Measurements from ENCODE around the gene SPAG8. TPM values are rescaled to one million over a fixed set of nuclear protein-coding genes. Genes with fewer than 3 reads are reported as not detected.

The SPAG8 gene
- total and polyA plus RNA-seq, 2 donors (not counting 1 experiment from before 2014, with no cell fraction given): 2.0 to 5.4 TPM

- 20% methylated on average over 1 of the region's 4 CpGs for WGBS (ENCODE audit: insufficient coverage)
- H3K4me3 ChIP-seq (ENCODE audit: control extremely low read depth in 1 of 5, extremely low read depth in 1 of 5, insufficient read depth in 1 of 5, low read depth in 2 of 5, low read length in 4 of 5): no peak overlapping the region
- ChIA-PET POLR2A (interaction anchor here (1.0 kb wide), 1 partner anchor 19 kb away, joined by 3 read pairs; no protein-coding TSS in a partner anchor), CTCF (interaction anchor here (0.6 to 2.3 kb wide), 11 partner anchors 9 to 109 kb away, joined by 3 to 15 read pairs (median 4); partner anchors contain the start of gene TLN1)
- DNase-seq: no peak
- Mint-ChIP-seq H3K4me1 (peaks cover 15% of the 10 kb centered on the region), H3K27me3 (no peaks in the 10 kb centered on the region), H3K4me3 (peak overlapping the region; percentile 19), H3K27ac (peak overlapping the region; percentile 85), H3K9me3 (ENCODE audit: insufficient read depth) (no peaks in the 10 kb centered on the region)
- no peak overlapping the region for H3K4me2 ChIP-seq (replicated peaks; ENCODE audit: low read depth, low read length, poor library complexity, severe bottlenecking)
- no peak overlapping the region for H2AFZ ChIP-seq (ENCODE audit: insufficient read depth, low read depth, low read length, poor library complexity, severe bottlenecking)
- TF ChIP-seq CTCF (IDR thresholded peaks at IDR 0.05): no peak
- TF ChIP-seq EZH2 (IDR thresholded peaks at IDR 0.05; ENCODE audit: borderline replicate concordance, insufficient read depth, low read depth, low read length, poor library complexity, severe bottlenecking): no peak
- peaks cover 6 to 15% of the 10 kb centered on the region in 2 donors for H3K4me1 ChIP-seq (ENCODE audit: control insufficient read depth in 2 of 2, insufficient read depth in 2 of 2, low read length in 2 of 2)
- no peaks in the 10 kb centered on the region for H3K27me3 ChIP-seq (replicated peaks in 1 of 4; ENCODE audit: control extremely low read depth in 1 of 4, control insufficient read depth in 3 of 4, insufficient read depth in 4 of 4, low read length in 3 of 4)
- peaks cover 10% of the 10 kb centered on the region for H4K20me1 ChIP-seq (ENCODE audit: control insufficient read depth, insufficient read depth, low read length, poor library complexity, severe bottlenecking)
- no peak overlapping the region for H3K9ac ChIP-seq (ENCODE audit: low read length)
- peaks cover 13% of the 10 kb centered on the region for H3K79me2 ChIP-seq (ENCODE audit: control insufficient read depth, insufficient read depth, low read length)
- H3K36me3 ChIP-seq (replicated peaks in 1 of 2; ENCODE audit: control extremely low read depth in 1 of 2, control insufficient read depth in 1 of 2, extremely low read depth in 1 of 2, insufficient read depth in 2 of 2, low read length in 1 of 2): peaks cover 0 to 8% of the 10 kb centered on the region in 2 experiments
- H3K27ac ChIP-seq (ENCODE audit: low read length in 2 of 2): peak overlapping the region in 1 of 2 donors; percentile 3
- peak; percentile 94 for ATAC-seq (ENCODE audit: low read depth)
- no peaks in the 10 kb centered on the region for H3K9me3 ChIP-seq (ENCODE audit: control extremely low read depth in 1 of 3, control insufficient read depth in 2 of 3, insufficient read depth in 1 of 3, low read length in 2 of 3)
- intact Hi-C loops (cut with micrococcal nuclease): no loop called here
These were observed 36.0 kb downstream of the SPAG8 start for GRCh38 chr9:35776018-35776417.

GRCh38 chr9:35774907-35775635 is 37.0 kb downstream of the SPAG8 start:
- Histone ChIP-seq H3K4me1 (ENCODE audit: control insufficient read depth in 2 of 2, insufficient read depth in 2 of 2, low read length in 2 of 2) (peaks cover 6 to 15% of the 10 kb centered on the region in 2 donors), H3K27me3 (replicated peaks in 1 of 4; ENCODE audit: control extremely low read depth in 1 of 4, control insufficient read depth in 3 of 4, insufficient read depth in 4 of 4, low read length in 3 of 4) (no peaks in the 10 kb centered on the region), H3K9ac (ENCODE audit: low read length) (no peak overlapping the region), H3K9me3 (ENCODE audit: control extremely low read depth in 1 of 3, control insufficient read depth in 2 of 3, insufficient read depth in 1 of 3, low read length in 2 of 3) (no peaks in the 10 kb centered on the region), H3K4me2 (replicated peaks; ENCODE audit: low read depth, low read length, poor library complexity, severe bottlenecking) (no peak overlapping the region), H3K27ac (ENCODE audit: low read length in 2 of 2) (peak overlapping the region in 1 of 2 donors; percentile 11), H3K36me3 (replicated peaks in 1 of 2; ENCODE audit: control extremely low read depth in 1 of 2, control insufficient read depth in 1 of 2, extremely low read depth in 1 of 2, insufficient read depth in 2 of 2, low read length in 1 of 2) (peaks cover 0 to 8% of the 10 kb centered on the region in 2 experiments), H3K4me3 (ENCODE audit: control extremely low read depth in 1 of 5, extremely low read depth in 1 of 5, insufficient read depth in 1 of 5, low read depth in 2 of 5, low read length in 4 of 5) (no peak overlapping the region), H4K20me1 (ENCODE audit: control insufficient read depth, insufficient read depth, low read length, poor library complexity, severe bottlenecking) (peaks cover 14% of the 10 kb centered on the region), H2AFZ (ENCODE audit: insufficient read depth, low read depth, low read length, poor library complexity, severe bottlenecking) (no peak overlapping the region), H3K79me2 (ENCODE audit: control insufficient read depth, insufficient read depth, low read length) (peaks cover 22% of the 10 kb centered on the region)
- TF ChIP-seq CTCF (IDR thresholded peaks at IDR 0.05) (no peak), EZH2 (IDR thresholded peaks at IDR 0.05; ENCODE audit: borderline replicate concordance, insufficient read depth, low read depth, low read length, poor library complexity, severe bottlenecking) (no peak)
- Mint-ChIP-seq H3K27me3 (no peaks in the 10 kb centered on the region), H3K4me3 (peak overlapping the region; percentile 16), H3K27ac (peak overlapping the region; percentile 85), H3K4me1 (peaks cover 15% of the 10 kb centered on the region), H3K9me3 (ENCODE audit: insufficient read depth) (no peaks in the 10 kb centered on the region)
- WGBS (ENCODE audit: insufficient coverage): 28% methylated on average over 2 of the region's 7 CpGs
- intact Hi-C loops (cut with micrococcal nuclease): no loop called here
- CTCF ChIA-PET: interaction anchor here (0.6 to 2.3 kb wide), 9 partner anchors 8 to 107 kb away, joined by 3 to 15 read pairs (median 4); no protein-coding TSS in a partner anchor
- DNase-seq (no peak), ATAC-seq (ENCODE audit: low read depth) (no peak)
- POLR2A ChIA-PET: interaction anchor here (1.0 kb wide), 1 partner anchor 18 kb away, joined by 3 read pairs; no protein-coding TSS in a partner anchor

Measured in B cell (primary cell).